NB4 (cell line): Measurements from ENCODE around the gene GLO1.
"Not testable (repeated sequence)": the region's sequence is repeated elsewhere in the genome, so short reads cannot be mapped to it uniquely, and the experiment has no call there.

Source experiments
- DNase-seq: peaks from one replicate; pipeline ENCODE4 v3.0.0; 2010; ENCODE audit warnings: low read depth
- H3K4me3 ChIP-seq: one replicate; pipeline ENCODE4 v1.5.1; 2011; ENCODE audit warnings: mild to moderate bottlenecking, low read depth, low read length, moderate library complexity
- MYC ChIP-seq: IDR thresholded peaks from 2 replicates; pipeline ENCODE4 v1.6.1; 2011; ENCODE audit warnings: low read depth, low read length
- POLR2A ChIP-seq: IDR thresholded peaks from 2 replicates; pipeline ENCODE4 v1.6.1; 2011; ENCODE audit warnings: mild to moderate bottlenecking; ENCODE audit not compliant: insufficient read length; ENCODE audit errors: extremely low read depth
- TF ChIP-seq, protein P1 (sequence below): IDR thresholded peaks from one replicate; pipeline ENCODE4 v1.5.1; 2012; ENCODE audit warnings: low read depth, low read length
- TF ChIP-seq, protein P2 (sequence below): IDR thresholded peaks from 2 replicates; pipeline ENCODE4 v1.6.1; 2011; ENCODE audit warnings: low read depth, low read length

The GLO1 gene

DNA sequence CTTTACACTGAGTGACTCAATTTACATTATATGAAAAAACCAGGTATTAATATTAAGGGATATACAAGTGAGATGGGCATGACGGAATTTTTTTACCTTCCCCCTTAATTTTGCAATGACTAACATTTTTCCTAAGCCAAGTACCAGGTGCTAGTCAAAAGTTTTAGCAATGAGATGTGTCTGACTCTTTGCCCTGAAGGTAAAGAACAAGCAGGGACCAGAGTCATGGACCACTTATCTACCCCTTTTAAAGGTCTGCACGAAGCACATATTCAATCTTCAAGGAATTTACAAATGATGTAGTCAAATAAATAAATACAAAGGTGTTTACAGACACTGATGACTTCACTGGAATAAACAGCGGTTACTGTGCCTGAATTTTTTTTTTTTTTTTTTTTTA is 1.4 kb downstream of the GLO1 start:
- no peak for DNase-seq
- no peak overlapping the region for H3K4me3 ChIP-seq
- no peak for TF ChIP-seq MYC
- TF ChIP-seq, protein P1, sequence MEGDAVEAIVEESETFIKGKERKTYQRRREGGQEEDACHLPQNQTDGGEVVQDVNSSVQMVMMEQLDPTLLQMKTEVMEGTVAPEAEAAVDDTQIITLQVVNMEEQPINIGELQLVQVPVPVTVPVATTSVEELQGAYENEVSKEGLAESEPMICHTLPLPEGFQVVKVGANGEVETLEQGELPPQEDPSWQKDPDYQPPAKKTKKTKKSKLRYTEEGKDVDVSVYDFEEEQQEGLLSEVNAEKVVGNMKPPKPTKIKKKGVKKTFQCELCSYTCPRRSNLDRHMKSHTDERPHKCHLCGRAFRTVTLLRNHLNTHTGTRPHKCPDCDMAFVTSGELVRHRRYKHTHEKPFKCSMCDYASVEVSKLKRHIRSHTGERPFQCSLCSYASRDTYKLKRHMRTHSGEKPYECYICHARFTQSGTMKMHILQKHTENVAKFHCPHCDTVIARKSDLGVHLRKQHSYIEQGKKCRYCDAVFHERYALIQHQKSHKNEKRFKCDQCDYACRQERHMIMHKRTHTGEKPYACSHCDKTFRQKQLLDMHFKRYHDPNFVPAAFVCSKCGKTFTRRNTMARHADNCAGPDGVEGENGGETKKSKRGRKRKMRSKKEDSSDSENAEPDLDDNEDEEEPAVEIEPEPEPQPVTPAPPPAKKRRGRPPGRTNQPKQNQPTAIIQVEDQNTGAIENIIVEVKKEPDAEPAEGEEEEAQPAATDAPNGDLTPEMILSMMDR, result no peak
- TF ChIP-seq POLR2A, result no peak
- TF ChIP-seq, protein P2, sequence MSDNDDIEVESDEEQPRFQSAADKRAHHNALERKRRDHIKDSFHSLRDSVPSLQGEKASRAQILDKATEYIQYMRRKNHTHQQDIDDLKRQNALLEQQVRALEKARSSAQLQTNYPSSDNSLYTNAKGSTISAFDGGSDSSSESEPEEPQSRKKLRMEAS, result no peak

DNA sequence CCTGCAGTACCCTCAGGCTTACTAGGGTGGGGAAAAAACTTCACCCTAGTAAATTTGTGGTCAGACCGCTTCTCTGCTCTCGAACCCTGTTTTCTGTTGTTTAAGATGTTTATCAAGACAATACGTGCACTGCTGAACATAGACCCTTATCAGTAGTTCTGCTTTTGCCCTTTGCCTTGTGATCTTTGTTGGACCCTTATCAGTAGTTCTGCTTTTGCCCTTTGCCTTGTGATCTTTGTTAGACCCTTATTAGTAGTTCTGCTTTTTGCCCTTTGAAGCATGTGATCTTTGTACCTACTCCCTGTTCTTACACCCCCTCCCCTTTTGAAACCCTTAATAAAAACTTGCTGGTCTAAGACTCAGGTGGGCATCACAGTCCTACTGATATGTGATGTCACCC is 3.2 kb downstream of the GLO1 start:
- not testable (repeated sequence) for DNase-seq, H3K4me3 ChIP-seq

DNA sequence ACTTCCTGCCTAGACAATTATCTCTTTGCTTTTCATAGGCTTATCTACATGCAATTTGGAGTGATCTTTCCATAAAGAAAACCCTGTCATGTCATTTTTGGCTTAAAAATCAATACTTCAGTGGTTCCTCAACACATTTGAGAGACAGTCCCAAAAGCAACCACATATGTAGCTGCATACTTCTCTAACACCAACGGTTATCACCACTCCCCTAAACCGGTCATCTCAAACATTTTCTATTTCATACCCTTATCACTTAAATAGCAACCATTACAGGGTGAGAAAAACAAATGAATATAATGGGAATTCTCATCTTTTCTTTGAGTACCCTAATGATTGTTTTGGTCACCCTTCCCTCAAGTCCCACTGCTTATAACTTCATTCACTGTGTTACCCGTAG is 5.1 kb downstream of the GLO1 start:
- DNase-seq, result no peak
- no peak for TF ChIP-seq MYC
- TF ChIP-seq, protein P2, result no peak
- TF ChIP-seq, protein P1, result no peak
- no peak for TF ChIP-seq POLR2A
- H3K4me3 ChIP-seq, result no peak overlapping the region

DNA sequence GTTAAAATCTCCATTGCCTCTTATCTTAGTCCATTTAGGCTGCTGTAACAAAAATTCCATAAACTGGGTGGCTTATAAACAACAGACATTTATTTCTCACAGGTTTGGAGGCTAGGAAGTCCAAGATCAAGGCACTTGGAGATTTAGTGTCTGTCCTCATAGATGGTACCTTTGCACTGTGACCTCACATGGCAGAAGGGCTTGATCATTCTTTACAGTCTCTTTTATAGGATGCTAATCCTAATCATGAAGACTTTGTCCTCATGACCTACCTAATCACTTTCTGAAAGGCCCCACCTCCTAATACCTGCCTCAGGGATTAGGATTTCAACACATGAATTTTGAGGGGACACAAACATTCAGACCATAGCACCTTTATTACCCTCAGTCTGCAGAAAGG is 6.6 kb downstream of the GLO1 start:
- DNase-seq, result no peak
- no peak overlapping the region for H3K4me3 ChIP-seq
- TF ChIP-seq POLR2A (no peak), MYC (no peak)
- TF ChIP-seq, protein P1, result no peak
- TF ChIP-seq, protein P2, result no peak

DNA sequence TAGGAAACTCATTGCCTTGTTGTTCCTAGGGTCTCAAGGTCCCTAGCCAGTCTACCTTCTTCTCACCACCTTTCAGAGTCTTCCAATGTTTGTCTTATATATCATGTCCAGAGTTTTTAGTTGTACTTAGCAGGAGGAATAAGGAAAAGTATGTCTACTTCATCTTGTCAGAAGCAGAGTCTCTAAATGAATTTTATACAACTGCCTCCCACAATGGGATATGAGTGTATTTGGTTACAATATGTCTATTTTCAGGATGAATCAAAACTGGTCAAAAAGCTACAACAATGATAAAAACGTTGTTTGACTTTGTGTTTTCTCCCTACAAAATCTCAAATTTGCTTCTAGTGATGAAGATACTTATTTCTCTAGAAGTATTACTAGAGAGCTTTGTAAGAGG is 7.0 kb downstream of the GLO1 start:
- no peak overlapping the region for H3K4me3 ChIP-seq
- TF ChIP-seq POLR2A (no peak), MYC (no peak)
- TF ChIP-seq, protein P1, result no peak
- TF ChIP-seq, protein P2, result no peak
- DNase-seq, result no peak

DNA sequence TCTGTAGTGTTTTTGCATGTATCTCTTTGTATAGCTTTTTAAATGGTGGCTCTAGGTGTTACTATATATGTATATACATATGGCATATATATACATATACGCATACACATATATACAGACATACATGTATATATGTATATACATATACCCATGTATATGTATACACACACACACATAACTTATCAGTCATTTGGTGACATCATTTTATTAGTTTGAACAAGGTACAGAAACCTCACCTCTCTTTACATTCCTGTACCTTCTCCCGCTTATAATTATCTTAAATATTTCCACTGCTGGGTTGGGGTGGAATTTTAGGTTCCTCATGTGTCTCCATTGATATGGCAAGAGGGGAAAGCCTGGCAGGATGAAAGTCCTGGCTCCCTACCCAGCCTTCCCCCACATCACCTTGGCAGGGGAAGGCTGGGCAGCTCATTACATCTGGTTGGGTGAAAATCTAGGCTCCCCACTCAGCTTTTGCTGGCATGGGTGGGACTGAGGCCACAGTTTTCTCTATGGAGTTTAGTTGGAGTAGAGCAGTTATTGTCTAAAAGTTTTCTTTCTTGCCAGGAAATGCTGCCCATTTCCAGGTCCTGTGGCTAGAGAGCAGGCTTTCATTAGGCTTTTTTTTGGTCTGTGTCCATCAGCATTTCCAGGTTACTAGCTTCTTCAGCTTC is 7.6 kb downstream of the GLO1 start:
- H3K4me3 ChIP-seq, result no peak overlapping the region
- no peak for DNase-seq
- TF ChIP-seq POLR2A (no peak), MYC (no peak)
- TF ChIP-seq, protein P2, result no peak
- TF ChIP-seq, protein P1, result no peak
